Keratinocyte (primary cell): Measurements from ENCODE around the gene CUX1.

Source experiments
- EZH2 ChIP-seq: IDR thresholded peaks from one replicate; pipeline ENCODE4 v1.6.1; 2012; ENCODE audit warnings: inconsistent platforms, mild to moderate bottlenecking, low read length, moderate library complexity
- TF ChIP-seq, protein P1 (sequence below), 3 experiments: IDR thresholded peaks in 1 of 3; conservative IDR thresholded peaks in 1 of 3; optimal IDR thresholded peaks in 1 of 3; 2 replicates in 2 of 3; 3 replicates in 1 of 3; pipeline versions ENCODE3 to v1.5.1; 2011; ENCODE audit warnings: low read length in 3 of 3, mild to moderate bottlenecking in 3 of 3, moderate library complexity in 2 of 3, control low read depth in 1 of 3, inconsistent platforms in 1 of 3; ENCODE audit not compliant: insufficient read depth in 2 of 3; ENCODE audit errors: extremely low read depth in 1 of 3

DNA sequence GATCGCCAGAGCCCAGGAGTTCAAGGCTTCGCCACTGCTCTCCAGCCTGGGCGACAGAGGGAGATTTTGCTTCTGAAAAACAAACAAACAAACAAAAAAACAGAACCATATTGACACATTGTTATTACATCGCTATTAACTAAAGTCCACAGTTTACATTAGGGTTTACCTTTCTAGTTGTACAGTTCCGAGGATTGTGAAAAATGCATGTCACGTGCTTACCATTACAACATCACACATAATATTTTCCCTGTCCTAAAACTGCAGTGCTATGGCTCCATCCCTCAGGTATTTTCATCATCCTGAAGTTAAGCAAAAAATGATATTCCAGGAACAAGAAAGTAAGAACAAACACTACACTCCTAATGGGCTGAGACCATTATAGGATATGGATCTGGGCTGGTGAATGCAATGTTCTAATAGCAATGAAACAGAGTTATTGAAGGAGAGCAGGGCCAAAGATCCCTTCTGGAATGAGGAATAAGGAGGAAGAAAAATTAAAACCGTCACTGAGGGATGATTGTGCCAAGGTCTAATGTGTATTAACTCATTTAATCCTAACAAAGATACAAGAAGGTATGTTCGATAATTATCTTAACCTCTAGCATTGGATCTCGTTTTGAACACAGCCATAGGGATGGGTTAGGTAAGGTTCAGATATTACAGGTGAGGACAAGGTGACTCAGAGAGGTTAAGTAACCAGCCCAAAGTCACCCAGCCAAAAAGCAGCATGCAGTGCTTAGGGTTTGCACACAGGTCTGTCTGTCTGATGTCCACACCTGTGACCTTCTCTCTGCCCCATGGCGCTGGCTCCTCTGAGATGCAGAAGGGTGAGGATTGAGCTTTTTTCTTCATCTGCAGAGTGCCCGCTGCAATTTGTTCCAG, 14.0 kb upstream of the CUX1 start:
- TF ChIP-seq, protein P1, sequence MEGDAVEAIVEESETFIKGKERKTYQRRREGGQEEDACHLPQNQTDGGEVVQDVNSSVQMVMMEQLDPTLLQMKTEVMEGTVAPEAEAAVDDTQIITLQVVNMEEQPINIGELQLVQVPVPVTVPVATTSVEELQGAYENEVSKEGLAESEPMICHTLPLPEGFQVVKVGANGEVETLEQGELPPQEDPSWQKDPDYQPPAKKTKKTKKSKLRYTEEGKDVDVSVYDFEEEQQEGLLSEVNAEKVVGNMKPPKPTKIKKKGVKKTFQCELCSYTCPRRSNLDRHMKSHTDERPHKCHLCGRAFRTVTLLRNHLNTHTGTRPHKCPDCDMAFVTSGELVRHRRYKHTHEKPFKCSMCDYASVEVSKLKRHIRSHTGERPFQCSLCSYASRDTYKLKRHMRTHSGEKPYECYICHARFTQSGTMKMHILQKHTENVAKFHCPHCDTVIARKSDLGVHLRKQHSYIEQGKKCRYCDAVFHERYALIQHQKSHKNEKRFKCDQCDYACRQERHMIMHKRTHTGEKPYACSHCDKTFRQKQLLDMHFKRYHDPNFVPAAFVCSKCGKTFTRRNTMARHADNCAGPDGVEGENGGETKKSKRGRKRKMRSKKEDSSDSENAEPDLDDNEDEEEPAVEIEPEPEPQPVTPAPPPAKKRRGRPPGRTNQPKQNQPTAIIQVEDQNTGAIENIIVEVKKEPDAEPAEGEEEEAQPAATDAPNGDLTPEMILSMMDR (optimal IDR thresholded peaks at IDR 0.05 in 1 of 3, IDR thresholded peaks at IDR 0.05 in 1 of 3, conservative IDR thresholded peaks at IDR 0.05 in 1 of 3; ENCODE audit: extremely low read depth in 1 of 3, insufficient read depth in 2 of 3, low read length in 3 of 3): no peak
- no peak for TF ChIP-seq EZH2
